ENCODE measurements around the gene DIP2A. TPM values are rescaled to one million over a fixed set of nuclear protein-coding genes. Genes with fewer than 3 reads are reported as not detected.

DIP2A gene
- total and polyA plus RNA-seq, 4 donors, result 15.5 to 71.4 (median 28.7) TPM

DNA sequence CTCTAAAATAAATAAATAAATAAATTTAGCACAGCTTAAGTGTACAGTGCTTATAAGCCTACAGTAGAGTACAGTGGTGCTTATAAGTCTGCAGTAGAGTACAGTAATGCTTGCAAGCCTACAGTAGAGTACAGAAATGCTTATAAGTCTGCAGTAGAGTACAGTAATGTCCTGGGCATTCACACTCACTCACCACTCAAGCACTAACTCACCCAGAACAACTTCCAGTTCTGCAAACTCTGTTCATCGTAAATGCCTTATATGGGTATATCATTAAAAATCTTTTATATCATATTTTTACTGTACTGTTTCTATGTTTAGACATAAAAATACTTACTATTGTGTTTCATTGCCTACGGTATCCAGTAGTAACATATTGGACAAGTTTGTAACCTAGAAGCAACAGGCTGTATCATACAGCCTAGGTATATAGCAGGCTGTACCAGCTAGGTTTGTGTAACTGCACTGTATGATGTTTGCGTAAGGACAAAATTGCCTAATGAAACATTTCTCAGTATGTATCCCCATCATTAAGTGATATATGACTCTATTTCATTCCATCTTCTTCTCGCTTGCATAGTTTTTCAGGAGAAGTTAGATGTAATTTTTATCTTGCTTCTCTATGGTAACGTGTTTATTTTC lies 160.2 kb downstream of the DIP2A start:
- no peaks in the 10 kb centered on the region for H3K9me3 ChIP-seq (ENCODE audit: control insufficient read depth in 4 of 4, insufficient read depth in 3 of 4, low read length in 3 of 4)
- DNase-seq (no peak), ATAC-seq (ENCODE audit: insufficient read depth, low FRiP score) (no peak)
- H3K27me3 ChIP-seq (ENCODE audit: control insufficient read depth in 3 of 3, insufficient read depth in 3 of 3, low read length in 2 of 3), result no peaks in the 10 kb centered on the region
- WGBS, 2 donors, result 63 to 88% methylated on average over 5 of the region's 5 CpGs
- peaks cover 0 to 10% (median 3%) of the 10 kb centered on the region in 5 donors for H3K4me1 ChIP-seq (ENCODE audit: control insufficient read depth in 5 of 5, insufficient read depth in 5 of 5, low read length in 5 of 5)
- no peak overlapping the region for H3K4me3 ChIP-seq
- H3K27ac ChIP-seq (ENCODE audit: low read depth in 1 of 2, low read length in 1 of 2), result no peak overlapping the region
- no peaks in the 10 kb centered on the region for H3K36me3 ChIP-seq (ENCODE audit: control insufficient read depth in 4 of 4, insufficient read depth in 4 of 4, low read length in 4 of 4)
- TF ChIP-seq, protein P1, sequence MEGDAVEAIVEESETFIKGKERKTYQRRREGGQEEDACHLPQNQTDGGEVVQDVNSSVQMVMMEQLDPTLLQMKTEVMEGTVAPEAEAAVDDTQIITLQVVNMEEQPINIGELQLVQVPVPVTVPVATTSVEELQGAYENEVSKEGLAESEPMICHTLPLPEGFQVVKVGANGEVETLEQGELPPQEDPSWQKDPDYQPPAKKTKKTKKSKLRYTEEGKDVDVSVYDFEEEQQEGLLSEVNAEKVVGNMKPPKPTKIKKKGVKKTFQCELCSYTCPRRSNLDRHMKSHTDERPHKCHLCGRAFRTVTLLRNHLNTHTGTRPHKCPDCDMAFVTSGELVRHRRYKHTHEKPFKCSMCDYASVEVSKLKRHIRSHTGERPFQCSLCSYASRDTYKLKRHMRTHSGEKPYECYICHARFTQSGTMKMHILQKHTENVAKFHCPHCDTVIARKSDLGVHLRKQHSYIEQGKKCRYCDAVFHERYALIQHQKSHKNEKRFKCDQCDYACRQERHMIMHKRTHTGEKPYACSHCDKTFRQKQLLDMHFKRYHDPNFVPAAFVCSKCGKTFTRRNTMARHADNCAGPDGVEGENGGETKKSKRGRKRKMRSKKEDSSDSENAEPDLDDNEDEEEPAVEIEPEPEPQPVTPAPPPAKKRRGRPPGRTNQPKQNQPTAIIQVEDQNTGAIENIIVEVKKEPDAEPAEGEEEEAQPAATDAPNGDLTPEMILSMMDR (IDR thresholded peaks at IDR 0.05; ENCODE audit: control extremely low read depth, extremely low read depth), result no peak
- H3K9ac ChIP-seq (ENCODE audit: insufficient read depth in 1 of 2, low read length in 2 of 2), result no peak overlapping the region

Small RNAs within 50 kb of the gene (small RNA-seq; reads per million reads assigned to genes)
- gene RNU6-396P (ENCODE audit: low replicate concordance), result not detected

Other genes with a start within 250 kb of the DIP2A start
- 100 to 1,000 TPM; 110 to 152 TPM for gene LSS, start 230.1 kb upstream of the DIP2A start, total RNA-seq
- 10 to 100 TPM; 54.6 to 88.0 TPM for gene LSS, start 230.1 kb upstream of the DIP2A start, polyA plus RNA-seq
- gene MCM3AP, start 173.3 kb upstream of the DIP2A start, total RNA-seq, result 100 to 1,000 TPM; 114 TPM
- 10 to 100 TPM; 40.7 to 43.8 TPM for gene MCM3AP, start 173.3 kb upstream of the DIP2A start, polyA plus RNA-seq
- 10 to 100 TPM; 12.7 to 17.4 TPM for gene YBEY, start 172.5 kb upstream of the DIP2A start, total RNA-seq
- gene YBEY, start 172.5 kb upstream of the DIP2A start, polyA plus RNA-seq, result 10 to 100 TPM in 1 of 2 donors, 1 to 10 TPM in 1; 7.6 to 32.1 TPM
- 10 to 100 TPM; 12.4 to 20.8 TPM for gene C21orf58, start 135.0 kb upstream of the DIP2A start, total RNA-seq
- gene C21orf58, start 135.0 kb upstream of the DIP2A start, polyA plus RNA-seq, result 1 to 10 TPM; 4.8 to 5.4 TPM
- 10 to 100 TPM; 26.8 to 37.2 TPM for gene PCNT, start 134.7 kb upstream of the DIP2A start, total RNA-seq
- 10 to 100 TPM in 1 of 2 donors, 1 to 10 TPM in 1; 9.8 to 10.3 TPM for gene PCNT, start 134.7 kb upstream of the DIP2A start, polyA plus RNA-seq
- gene S100B, start 146.2 kb downstream of the DIP2A start, total RNA-seq, result 1 to 10 TPM; 3.2 to 5.6 TPM
- gene S100B, start 146.2 kb downstream of the DIP2A start, polyA plus RNA-seq, result 1 to 10 TPM; 5.2 to 6.0 TPM
- 100 to 1,000 TPM in 1 of 2 donors, 10 to 100 TPM in 1; 93.8 to 114 TPM for gene PRMT2, start 176.8 kb downstream of the DIP2A start, total RNA-seq
- 10 to 100 TPM; 58.2 to 87.8 TPM for gene PRMT2, start 176.8 kb downstream of the DIP2A start, polyA plus RNA-seq